ENCODE results near the gene MDM2. TPM values are rescaled to one million over a fixed set of nuclear protein-coding genes. Genes with fewer than 3 reads are reported as not detected.
"Not testable (repeated sequence)": the region's sequence is repeated elsewhere in the genome, so short reads cannot be mapped to it uniquely, and the experiment has no call there.

The MDM2 gene
- total RNA-seq, 1 experiment from 2014 or later: 97.1 TPM

GRCh38 chr12:68796399-68796798 is 11.6 kb upstream of the MDM2 start:
- intact Hi-C loops (cut with micrococcal nuclease; ENCODE audit: unreplicated experiment): no loop called here
- no peak overlapping the region for H3K27ac Mint-ChIP-seq (ENCODE audit: unreplicated experiment)
- BruUV-seq (replicated peaks): no TSS peak
- no peaks in the 10 kb centered on the region for H3K27me3 Mint-ChIP-seq (ENCODE audit: unreplicated experiment)
- CTCF ChIA-PET: interaction anchor here (0.5 to 1.2 kb wide), 4 partner anchors 9 to 482 kb away, joined by 3 to 6 read pairs (median 3); no protein-coding TSS in a partner anchor
- H3K36me3 Mint-ChIP-seq (ENCODE audit: insufficient read depth, unreplicated experiment): peaks cover 5% of the 10 kb centered on the region
- H3K4me1 Mint-ChIP-seq (ENCODE audit: low read depth, unreplicated experiment): peaks cover 18% of the 10 kb centered on the region
- no peak for DNase-seq
- H3K4me3 Mint-ChIP-seq (ENCODE audit: low read depth, unreplicated experiment): no peak overlapping the region
- H3K9me3 Mint-ChIP-seq (ENCODE audit: low read depth, unreplicated experiment): no peaks in the 10 kb centered on the region
- TF ChIP-seq, protein P1, sequence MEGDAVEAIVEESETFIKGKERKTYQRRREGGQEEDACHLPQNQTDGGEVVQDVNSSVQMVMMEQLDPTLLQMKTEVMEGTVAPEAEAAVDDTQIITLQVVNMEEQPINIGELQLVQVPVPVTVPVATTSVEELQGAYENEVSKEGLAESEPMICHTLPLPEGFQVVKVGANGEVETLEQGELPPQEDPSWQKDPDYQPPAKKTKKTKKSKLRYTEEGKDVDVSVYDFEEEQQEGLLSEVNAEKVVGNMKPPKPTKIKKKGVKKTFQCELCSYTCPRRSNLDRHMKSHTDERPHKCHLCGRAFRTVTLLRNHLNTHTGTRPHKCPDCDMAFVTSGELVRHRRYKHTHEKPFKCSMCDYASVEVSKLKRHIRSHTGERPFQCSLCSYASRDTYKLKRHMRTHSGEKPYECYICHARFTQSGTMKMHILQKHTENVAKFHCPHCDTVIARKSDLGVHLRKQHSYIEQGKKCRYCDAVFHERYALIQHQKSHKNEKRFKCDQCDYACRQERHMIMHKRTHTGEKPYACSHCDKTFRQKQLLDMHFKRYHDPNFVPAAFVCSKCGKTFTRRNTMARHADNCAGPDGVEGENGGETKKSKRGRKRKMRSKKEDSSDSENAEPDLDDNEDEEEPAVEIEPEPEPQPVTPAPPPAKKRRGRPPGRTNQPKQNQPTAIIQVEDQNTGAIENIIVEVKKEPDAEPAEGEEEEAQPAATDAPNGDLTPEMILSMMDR (IDR thresholded peaks at IDR 0.05; ENCODE audit: unreplicated experiment): no peak

GRCh38 chr12:68798882-68799234 is 9.1 kb upstream of the MDM2 start:
- DNase-seq: no peak
- no peaks in the 10 kb centered on the region for H3K9me3 Mint-ChIP-seq (ENCODE audit: low read depth, unreplicated experiment)
- CTCF ChIA-PET: interaction anchor here (0.9 kb wide), 1 partner anchor 302 kb away, joined by 3 read pairs; no protein-coding TSS in a partner anchor
- peaks cover 18% of the 10 kb centered on the region for H3K4me1 Mint-ChIP-seq (ENCODE audit: low read depth, unreplicated experiment)
- BruUV-seq (replicated peaks): no TSS peak
- TF ChIP-seq, protein P1 (IDR thresholded peaks at IDR 0.05; ENCODE audit: unreplicated experiment): no peak
- H3K27me3 Mint-ChIP-seq (ENCODE audit: unreplicated experiment): no peaks in the 10 kb centered on the region
- intact Hi-C loops (cut with micrococcal nuclease; ENCODE audit: unreplicated experiment): no loop called here
- H3K4me3 Mint-ChIP-seq (ENCODE audit: low read depth, unreplicated experiment): no peak overlapping the region
- H3K27ac Mint-ChIP-seq (ENCODE audit: unreplicated experiment): no peak overlapping the region
- peaks cover 6% of the 10 kb centered on the region for H3K36me3 Mint-ChIP-seq (ENCODE audit: insufficient read depth, unreplicated experiment)

DNA sequence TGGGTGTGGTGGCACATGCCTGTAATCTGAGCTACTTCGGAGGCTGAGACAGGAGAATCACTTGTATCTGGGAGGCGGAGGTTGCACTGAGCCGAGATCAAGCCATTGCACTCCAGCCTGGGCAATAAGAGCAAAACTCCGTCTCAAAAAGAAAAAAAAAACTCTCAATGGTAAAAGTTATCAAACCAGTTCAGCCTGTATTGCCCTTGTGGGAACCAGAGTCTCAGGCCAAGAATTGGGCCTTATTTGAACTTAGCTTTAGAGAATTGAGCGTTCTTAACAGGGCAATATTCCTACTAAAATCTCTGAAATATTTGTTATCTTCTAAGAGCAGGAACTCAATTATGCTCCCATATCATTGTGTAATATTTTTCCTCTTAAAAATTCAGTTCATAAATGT is 7.7 kb upstream of the MDM2 start:
- TF ChIP-seq, protein P1 (IDR thresholded peaks at IDR 0.05; ENCODE audit: unreplicated experiment): no peak
- no peaks in the 10 kb centered on the region for H3K27me3 Mint-ChIP-seq (ENCODE audit: unreplicated experiment)
- CTCF ChIA-PET: no interaction called here
- peak overlapping the region; percentile 1 for H3K27ac Mint-ChIP-seq (ENCODE audit: unreplicated experiment)
- no peaks in the 10 kb centered on the region for H3K9me3 Mint-ChIP-seq (ENCODE audit: low read depth, unreplicated experiment)
- peaks cover 18% of the 10 kb centered on the region for H3K4me1 Mint-ChIP-seq (ENCODE audit: low read depth, unreplicated experiment)
- no peak overlapping the region for H3K4me3 Mint-ChIP-seq (ENCODE audit: low read depth, unreplicated experiment)
- intact Hi-C loops (cut with micrococcal nuclease; ENCODE audit: unreplicated experiment): no loop called here
- H3K36me3 Mint-ChIP-seq (ENCODE audit: insufficient read depth, unreplicated experiment): peaks cover 6% of the 10 kb centered on the region
- peak; percentile 34 for DNase-seq
- BruUV-seq (replicated peaks): no TSS peak

DNA sequence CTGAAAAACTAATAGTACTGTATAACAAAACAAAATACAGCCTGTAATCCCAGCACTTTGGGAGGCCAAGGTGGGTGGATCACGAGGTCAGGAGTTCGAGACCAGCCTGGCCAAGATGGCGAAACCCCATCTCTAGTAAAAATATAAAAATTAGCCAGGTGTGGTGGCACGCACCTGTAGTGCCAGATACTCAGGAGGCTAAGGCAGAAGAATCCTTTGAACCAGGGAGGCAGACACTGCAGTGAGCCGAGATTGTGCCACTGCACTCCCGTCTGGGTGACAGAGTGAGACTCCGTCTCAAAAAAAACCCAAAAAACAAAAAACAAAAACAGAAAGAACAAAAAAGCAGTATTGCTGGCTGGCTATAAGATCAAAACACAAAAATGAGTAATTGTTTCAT is 6.9 kb upstream of the MDM2 start:
- intact Hi-C loops (cut with micrococcal nuclease; ENCODE audit: unreplicated experiment); CTCF ChIA-PET; DNase-seq: not testable (repeated sequence)

GRCh38 chr12:68802372-68802745 is 5.6 kb upstream of the MDM2 start:
- H3K9me3 Mint-ChIP-seq (ENCODE audit: low read depth, unreplicated experiment); intact Hi-C loops (cut with micrococcal nuclease; ENCODE audit: unreplicated experiment); H3K27ac Mint-ChIP-seq (ENCODE audit: unreplicated experiment); H3K4me3 Mint-ChIP-seq (ENCODE audit: low read depth, unreplicated experiment); BruUV-seq (replicated peaks); H3K36me3 Mint-ChIP-seq (ENCODE audit: insufficient read depth, unreplicated experiment); DNase-seq; H3K27me3 Mint-ChIP-seq (ENCODE audit: unreplicated experiment); CTCF ChIA-PET: not testable (repeated sequence)
- H3K4me1 Mint-ChIP-seq (ENCODE audit: low read depth, unreplicated experiment): peaks cover 18% of the 10 kb centered on the region

More for the DNA sequence above, 6.9 kb upstream of the MDM2 start:
- not testable (repeated sequence) for H3K4me3 Mint-ChIP-seq (ENCODE audit: low read depth, unreplicated experiment); BruUV-seq (replicated peaks); H3K27ac Mint-ChIP-seq (ENCODE audit: unreplicated experiment); H3K9me3 Mint-ChIP-seq (ENCODE audit: low read depth, unreplicated experiment); H3K36me3 Mint-ChIP-seq (ENCODE audit: insufficient read depth, unreplicated experiment); H3K27me3 Mint-ChIP-seq (ENCODE audit: unreplicated experiment)
- peaks cover 18% of the 10 kb centered on the region for H3K4me1 Mint-ChIP-seq (ENCODE audit: low read depth, unreplicated experiment)

DNA sequence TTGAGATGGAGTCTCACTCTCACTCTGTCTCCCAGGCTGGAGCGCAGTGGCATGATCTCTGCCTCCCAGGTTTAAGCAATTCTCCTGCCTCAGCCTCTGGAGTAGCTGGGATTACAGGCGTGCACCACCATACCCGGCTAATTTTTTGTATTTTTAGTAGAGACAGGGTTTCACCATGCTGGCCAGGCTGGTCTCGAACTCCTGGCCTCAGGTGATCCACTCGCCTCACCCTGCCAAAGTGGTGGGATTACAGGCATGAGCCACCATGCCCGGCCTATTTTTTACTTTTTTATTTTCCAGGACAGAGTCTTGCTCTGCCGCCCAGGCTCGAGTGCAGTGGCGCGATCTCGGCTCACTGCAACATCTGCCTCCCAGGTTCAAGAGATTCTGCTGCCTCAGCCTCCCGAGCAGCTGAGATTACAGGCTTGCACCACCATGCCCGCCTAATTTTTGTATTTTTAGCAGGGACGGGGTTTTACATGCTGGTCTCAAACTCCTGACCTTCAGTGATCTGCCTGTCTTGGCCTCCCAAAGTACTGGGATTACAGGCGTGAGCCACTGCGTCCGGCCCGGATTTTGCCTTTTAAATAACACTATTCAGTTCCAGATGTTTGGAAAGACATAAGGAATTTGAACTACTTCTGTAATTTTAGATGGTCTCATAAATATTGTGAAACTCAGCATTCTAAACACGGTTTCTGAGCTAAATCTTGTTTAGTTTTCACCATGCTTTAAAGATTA is 4.9 kb upstream of the MDM2 start:
- H3K9me3 Mint-ChIP-seq (ENCODE audit: low read depth, unreplicated experiment); CTCF ChIA-PET; H3K27ac Mint-ChIP-seq (ENCODE audit: unreplicated experiment); BruUV-seq (replicated peaks); intact Hi-C loops (cut with micrococcal nuclease; ENCODE audit: unreplicated experiment); DNase-seq; H3K4me3 Mint-ChIP-seq (ENCODE audit: low read depth, unreplicated experiment); H3K27me3 Mint-ChIP-seq (ENCODE audit: unreplicated experiment): not testable (repeated sequence)
- Mint-ChIP-seq H3K36me3 (ENCODE audit: insufficient read depth, unreplicated experiment) (peaks cover 15% of the 10 kb centered on the region), H3K4me1 (ENCODE audit: low read depth, unreplicated experiment) (peaks cover 18% of the 10 kb centered on the region)
